ENCODE measurements around the gene STAB1. TPM values are rescaled to one million over a fixed set of nuclear protein-coding genes. Genes with fewer than 3 reads are reported as not detected.

The STAB1 gene
- total RNA-seq, 1 donor from 2014 or later, result 152 TPM

DNA sequence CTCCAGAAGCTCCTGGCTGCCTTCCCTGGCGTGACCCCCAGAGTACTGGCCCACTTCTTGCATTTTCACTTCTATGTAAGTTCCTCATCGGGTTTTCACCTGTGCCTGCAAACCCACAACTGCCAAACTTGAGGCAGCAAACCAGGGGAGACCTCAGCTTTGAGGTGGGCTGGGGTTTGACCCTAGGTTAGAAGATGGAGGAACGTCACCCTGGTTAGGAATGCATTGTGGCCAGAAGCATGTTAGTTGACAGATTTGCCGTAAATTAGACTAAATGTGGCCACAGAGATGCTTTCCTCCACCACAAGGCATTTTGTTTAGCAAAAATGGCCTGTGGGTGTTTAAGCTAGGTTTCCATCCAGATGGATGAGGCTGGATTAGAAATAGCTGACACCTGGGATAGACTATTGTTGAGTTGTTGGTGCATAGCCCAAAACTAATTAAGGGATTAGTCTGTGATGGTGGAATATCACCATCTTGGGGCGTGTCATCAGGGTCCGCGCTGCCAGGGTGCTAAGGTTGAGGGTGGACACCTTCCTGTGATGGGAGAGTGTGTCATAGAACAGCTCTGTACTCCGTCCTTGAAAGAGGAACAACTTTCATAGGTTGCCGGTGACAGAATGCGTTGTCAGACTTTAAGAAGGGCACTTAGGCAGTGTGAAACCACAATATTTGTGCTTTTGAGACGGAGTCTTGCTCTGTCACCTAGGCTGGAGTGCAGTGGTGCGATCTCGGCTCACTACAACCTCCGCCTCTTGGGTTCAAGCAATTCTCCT, 36.2 kb upstream of the STAB1 start:
- Histone ChIP-seq H3K27ac (no peak overlapping the region), H3K27me3 (no peaks in the 10 kb centered on the region), H3K9me3 (no peaks in the 10 kb centered on the region), H3K4me1 (peaks cover 24% of the 10 kb centered on the region), H3K36me3 (peaks cover 35% of the 10 kb centered on the region), H3K4me3 (no peak overlapping the region)
- ATAC-seq, result no peak
- no peak for DNase-seq
- intact Hi-C loops (cut with DNase I), result no loop called here
- no peak for TF ChIP-seq CTCF (IDR thresholded peaks at IDR 0.05)

- H3K36me3 ChIP-seq, result peaks cover 41% of the 10 kb centered on the region
- H3K4me1 ChIP-seq, result peaks cover 5% of the 10 kb centered on the region
- no peaks in the 10 kb centered on the region for H3K9me3 ChIP-seq
- no peaks in the 10 kb centered on the region for H3K27me3 ChIP-seq
- no peak for ATAC-seq
- H3K27ac ChIP-seq, result no peak overlapping the region
- intact Hi-C loops (cut with DNase I), result no loop called here
- no peak overlapping the region for H3K4me3 ChIP-seq
- no peak for DNase-seq
- no peak for TF ChIP-seq CTCF (IDR thresholded peaks at IDR 0.05)
These were observed 33.3 kb upstream of the STAB1 start for GRCh38 chr3:52461874-52462273.

DNA sequence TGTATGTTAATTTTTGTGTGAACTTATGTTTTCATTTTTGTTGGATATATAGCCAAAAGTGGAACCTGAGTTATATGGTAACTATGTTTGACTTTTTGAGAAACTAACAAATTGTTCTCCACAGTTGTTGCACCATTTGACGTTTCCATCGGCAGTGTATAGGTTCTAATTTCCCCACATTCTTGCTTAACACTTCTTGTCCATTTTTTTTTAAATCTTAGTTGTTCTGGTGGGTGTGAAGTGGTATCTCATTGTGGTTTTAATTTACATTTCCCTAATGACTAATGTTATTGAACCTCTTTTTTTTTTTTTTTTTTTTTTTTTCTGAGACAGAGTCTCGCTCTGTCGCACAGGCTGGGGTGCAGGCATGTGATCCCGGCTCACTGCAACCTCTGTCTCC, 31.7 kb upstream of the STAB1 start:
- TF ChIP-seq CTCF (IDR thresholded peaks at IDR 0.05), result no peak
- intact Hi-C loops (cut with DNase I), result no loop called here

GRCh38 chr3:52468336-52468735, 26.8 kb upstream of the STAB1 start:
- Histone ChIP-seq H3K27me3 (no peaks in the 10 kb centered on the region), H3K9me3 (no peaks in the 10 kb centered on the region), H3K27ac (no peak overlapping the region), H3K4me1 (peaks cover 20% of the 10 kb centered on the region), H3K4me3 (no peak overlapping the region), H3K36me3 (peaks cover 24% of the 10 kb centered on the region)
- ATAC-seq (no peak), DNase-seq (no peak)
- TF ChIP-seq CTCF (IDR thresholded peaks at IDR 0.05), result no peak
- intact Hi-C loops (cut with DNase I), result no loop called here

More for the DNA sequence above, 31.7 kb upstream of the STAB1 start:
- H3K9me3 ChIP-seq, result no peaks in the 10 kb centered on the region
- no peak for ATAC-seq
- no peak overlapping the region for H3K4me3 ChIP-seq
- no peak overlapping the region for H3K27ac ChIP-seq
- H3K27me3 ChIP-seq, result no peaks in the 10 kb centered on the region
- H3K36me3 ChIP-seq, result peaks cover 31% of the 10 kb centered on the region
- H3K4me1 ChIP-seq, result no peaks in the 10 kb centered on the region
- DNase-seq, result no peak

DNA sequence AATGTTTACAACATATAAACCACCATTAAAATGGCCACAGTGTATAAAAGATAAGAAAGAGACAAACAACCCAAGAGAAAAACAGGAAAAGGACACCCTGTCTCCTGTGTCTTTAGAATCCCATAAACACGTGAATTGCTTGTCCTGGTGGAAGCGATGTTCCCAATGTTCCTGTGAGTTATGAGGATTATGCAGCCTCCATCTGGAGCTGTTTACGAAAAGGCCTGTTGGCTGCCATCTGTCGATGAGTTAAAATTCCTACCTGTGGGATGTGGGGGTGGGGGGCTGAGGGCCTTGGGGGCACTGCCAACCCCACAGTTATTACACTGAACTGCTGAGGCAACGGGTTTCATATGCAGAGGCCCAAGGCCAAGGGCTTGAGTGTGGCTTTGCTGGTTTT, 26.1 kb upstream of the STAB1 start:
- no peaks in the 10 kb centered on the region for H3K9me3 ChIP-seq
- no peak overlapping the region for H3K27ac ChIP-seq
- DNase-seq, result no peak
- H3K27me3 ChIP-seq, result no peaks in the 10 kb centered on the region
- H3K4me1 ChIP-seq, result peaks cover 20% of the 10 kb centered on the region
- intact Hi-C loops (cut with DNase I), result no loop called here
- peaks cover 31% of the 10 kb centered on the region for H3K36me3 ChIP-seq
- TF ChIP-seq CTCF (IDR thresholded peaks at IDR 0.05), result no peak
- H3K4me3 ChIP-seq, result no peak overlapping the region
- ATAC-seq, result no peak
